K562 (cell line): Measurements from ENCODE around the gene GINS2. TPM values are rescaled to one million over a fixed set of nuclear protein-coding genes. Genes with fewer than 3 reads are reported as not detected.

ENCODE experiments used
- HMG20B ChIP-seq: fragments of 250-450 bp; sonication (Bioruptor Pico); IDR thresholded peaks from 2 replicates; pipeline ENCODE4 v1.5.0; 2021; ENCODE audit warnings: mild to moderate bottlenecking
- HNRNPL ChIP-seq: fragments of 200-400 bp; formaldehyde crosslinking; IDR thresholded peaks from 2 replicates; pipeline ENCODE4 v1.6.1; 2017; ENCODE audit warnings: low read depth, mild to moderate bottlenecking, low read length
- NFIX ChIP-seq: fragments of 250-450 bp; sonication (Bioruptor Pico); IDR thresholded peaks from 2 replicates; pipeline ENCODE4 v1.4.0; 2020; ENCODE audit warnings: low read depth, mild to moderate bottlenecking, moderate library complexity
- POLR2AphosphoS5 ChIP-seq: IDR thresholded peaks from 2 replicates; pipeline ENCODE4 v1.6.1; 2011; ENCODE audit warnings: mild to moderate bottlenecking, low read depth, low read length, moderate library complexity; ENCODE audit not compliant: control insufficient read depth, insufficient read depth
- ZBTB7A ChIP-seq: IDR thresholded peaks from 2 replicates; pipeline ENCODE4 v1.6.1; 2011; ENCODE audit warnings: low read depth, mild to moderate bottlenecking, low read length, moderate library complexity, borderline replicate concordance; ENCODE audit not compliant: control insufficient read depth
- ZFP30 ChIP-seq: fragments of 250-450 bp; sonication (Bioruptor Pico); IDR thresholded peaks from 2 replicates; pipeline ENCODE4 v1.8.0; 2022; ENCODE audit warnings: moderate library complexity, mild to moderate bottlenecking, inconsistent platforms, borderline replicate concordance
- ZNF518B ChIP-seq: fragments of 250-450 bp; sonication (Bioruptor Pico); IDR thresholded peaks from 2 replicates; pipeline ENCODE4 v1.5.0; 2021; ENCODE audit warnings: mild to moderate bottlenecking, moderate library complexity
- polyA plus RNA-seq, 8 experiments: library from polyadenylated mRNA; depleted of rRNA in 4 of 8; stranded (reverse) in 5 of 8; unstranded in 3 of 8; fragments of >200 nt; fragmentation: Nextera tagmentation in 2 of 8; fragmentation: Illumina TruSeq in 1 of 8; extraction: Ambion mirVana in 2 of 8; extraction: Trizol in 1 of 8; gene quantifications; 2 replicates each; pipeline versions ENCODE4 v1.2.1 to v1.2.3, GENCODE V29; 2011 to 2014; ENCODE audit warnings: inconsistent platforms in 1 of 8, missing spikeins in 1 of 8
- total RNA-seq, 7 experiments: library from RNA; depleted of rRNA in 6 of 7; stranded (reverse); fragments of >200 nt in 6 of 7; fragmentation: Illumina TruSeq in 2 of 7; extraction: Trizol in 2 of 7; gene quantifications; 2 replicates each; pipeline versions ENCODE4 v1.2.1 to v1.2.3, GENCODE V29; 2011 to 2021; ENCODE audit warnings: low replicate concordance in 1 of 7

GINS2 gene
- total and polyA plus RNA-seq, 9 of the 15 experiments (the other 6 are each of a cell fraction or from before 2014, with no cell fraction given) = 40.4 to 76.2 (median 44.6) TPM

GRCh38 chr16:85651629-85652430, 36.9 kb downstream of the GINS2 start (continued):
- TF ChIP-seq ZNF518B (no peak), HNRNPL (0 out of 2 replicates have a peak, but pooled peaks have one; percentile 37), ZFP30 (CRISPR knock-in tag) (no peak), HMG20B (CRISPR knock-in tag) (no peak), ZBTB7A (0 out of 2 replicates have a peak, but pooled peaks have one; percentile 28), NFIX (peak; percentile 48), POLR2AphosphoS5 (peak; percentile 44; the same call in 1 of the 2 replicates)
